GM21786 (cell line): Measurements from ENCODE around the gene SPP2.

Experiments
- ATAC-seq: cut with Tn5 transposase; IDR thresholded peaks from one replicate; pipeline ENCODE4 v1.9.1; 2021; ENCODE audit not compliant: unreplicated experiment

SPP2 gene

GRCh38 chr2:234050455-234051135, at the start of gene SPP2:
Gene SPP2 (plus strand): TSS chr2:234050702. CDS start chr2:234050787, 85 bp downstream.
- ATAC-seq = no peak

DNA sequence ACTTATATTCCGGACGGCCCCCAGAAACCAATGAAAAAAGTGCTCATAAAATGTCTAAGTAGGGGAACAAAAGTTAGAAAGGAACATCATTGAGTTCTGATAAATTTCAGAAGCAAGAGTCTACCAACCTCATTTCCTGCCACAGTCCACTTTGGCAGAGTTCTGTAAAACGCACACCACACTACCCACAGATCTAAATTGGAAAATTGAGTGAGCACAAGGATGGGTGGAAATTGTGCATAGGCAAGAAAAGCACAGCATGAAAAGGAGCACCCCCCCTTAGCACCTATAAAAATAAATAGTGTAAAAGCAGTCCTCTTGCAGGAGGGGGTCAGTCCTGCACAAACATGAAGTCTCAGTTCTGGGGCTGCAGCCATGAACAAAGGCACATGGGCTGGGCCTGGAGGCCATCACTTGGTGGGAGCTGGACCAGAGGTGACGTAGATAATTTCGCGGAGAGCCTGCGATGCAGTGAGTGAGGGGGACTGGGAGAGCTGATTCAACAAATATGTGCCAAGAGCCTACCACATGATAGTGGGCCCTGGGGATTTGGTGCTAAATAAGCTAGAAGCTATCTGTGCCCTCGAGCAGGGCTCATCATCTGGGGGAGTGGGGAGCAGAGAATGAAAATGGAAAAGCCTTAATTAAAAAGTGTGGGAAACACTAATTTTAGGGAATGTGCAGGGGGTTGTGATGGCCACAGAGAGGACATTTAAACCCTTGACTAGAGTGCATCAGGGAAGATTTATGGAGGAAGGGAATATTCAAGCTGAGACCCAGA, 48.9 kb upstream of the SPP2 start:
- no peak for ATAC-seq

DNA sequence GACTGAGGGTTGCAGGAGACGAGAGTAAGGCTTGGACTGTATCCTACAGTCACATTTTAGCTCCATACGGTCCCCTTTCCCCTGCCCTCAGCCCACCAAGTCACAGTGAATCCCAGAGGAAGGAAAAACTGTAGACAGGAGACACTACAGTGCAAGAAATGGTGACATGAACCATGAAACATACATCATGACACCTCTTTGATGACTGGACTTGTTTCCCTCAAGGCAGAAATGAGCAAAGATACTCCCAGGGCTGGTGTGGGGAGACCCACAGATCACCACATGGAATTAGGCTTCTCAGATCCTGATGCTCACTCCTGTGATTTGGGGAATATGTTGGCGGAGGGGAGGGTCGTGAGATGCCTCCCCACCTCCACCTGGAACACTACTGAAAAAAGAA, 48.2 kb upstream of the SPP2 start:
- no peak for ATAC-seq

DNA sequence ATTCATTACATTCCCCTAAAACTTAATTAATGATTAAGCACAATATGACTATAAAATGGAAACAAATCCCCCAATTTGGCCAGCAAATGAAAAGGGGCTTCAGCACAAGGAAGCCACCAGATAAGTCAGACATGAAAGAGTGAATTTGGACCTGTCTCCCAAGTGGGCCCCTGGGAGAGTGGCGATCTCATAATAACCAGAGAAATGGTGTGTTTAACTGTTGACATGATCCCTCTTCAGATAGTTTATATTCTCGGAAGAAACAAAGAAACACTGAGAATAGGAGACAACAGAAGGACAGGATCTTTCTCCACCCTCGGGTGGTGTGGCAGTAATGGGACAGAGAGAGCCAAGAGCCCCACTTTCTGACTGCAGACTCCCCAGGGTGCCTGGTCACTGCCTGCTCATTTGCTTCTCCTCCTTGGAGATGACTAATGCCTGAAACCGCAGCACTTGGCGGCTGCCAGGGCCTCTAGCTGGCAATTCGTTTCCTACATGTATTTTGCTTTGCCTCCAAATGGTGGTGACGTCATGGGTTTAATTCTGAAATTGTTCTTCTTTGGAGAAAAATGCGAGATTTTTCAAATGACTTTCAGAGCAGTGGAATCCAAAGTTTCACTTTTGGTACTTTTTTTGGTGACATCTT, 46.4 kb upstream of the SPP2 start:
- no peak for ATAC-seq

GRCh38 chr2:234005126-234005525, 45.4 kb upstream of the SPP2 start:
- ATAC-seq = no peak

GRCh38 chr2:234006501-234006900, 44.0 kb upstream of the SPP2 start:
- no peak for ATAC-seq

- no peak for ATAC-seq
Measured at GRCh38 chr2:234014427-234014826, 36.1 kb upstream of the SPP2 start.

DNA sequence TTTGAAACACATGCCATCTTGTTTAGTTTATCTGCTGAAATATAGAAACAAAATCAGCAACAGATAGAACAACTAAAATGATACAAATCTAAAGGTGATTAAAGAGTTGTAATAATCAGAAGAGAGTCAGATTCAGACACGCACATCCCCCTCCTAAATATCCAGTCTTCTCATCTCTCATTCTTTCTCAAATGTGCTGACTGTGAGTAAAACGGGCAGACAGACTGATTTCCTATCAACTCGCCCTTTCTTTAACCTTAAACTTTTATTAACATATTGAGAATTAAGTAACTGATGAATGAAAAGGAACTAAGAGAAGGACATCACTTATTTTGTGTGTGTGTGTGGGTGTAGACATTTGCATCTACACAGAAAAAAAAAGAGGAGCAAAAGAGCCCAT, 34.6 kb upstream of the SPP2 start:
- no peak for ATAC-seq

GRCh38 chr2:234019896-234020295, 30.6 kb upstream of the SPP2 start:
- ATAC-seq = no peak

- ATAC-seq = no peak
Measured at GRCh38 chr2:234020332-234020731, 30.2 kb upstream of the SPP2 start.

DNA sequence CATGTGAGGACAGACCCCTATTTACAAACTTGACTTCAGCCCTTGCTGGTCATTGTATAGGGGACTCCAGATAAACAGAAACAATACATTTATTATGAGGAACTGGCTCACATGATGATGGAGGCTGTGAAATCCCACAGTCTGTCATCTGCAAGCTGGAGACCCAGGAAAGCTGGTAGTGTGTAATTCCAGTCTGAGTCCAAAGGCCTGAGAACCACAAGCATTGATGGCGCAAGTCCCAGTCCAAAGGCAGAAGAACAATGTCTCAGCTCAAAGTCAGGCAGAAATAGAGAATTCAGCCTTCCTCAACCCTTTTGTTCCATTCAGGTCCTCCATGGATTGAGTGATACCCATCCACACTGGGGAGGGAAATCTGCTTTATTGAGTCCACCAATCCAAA, 28.1 kb upstream of the SPP2 start:
- ATAC-seq = no peak

GRCh38 chr2:234024304-234024703, 26.2 kb upstream of the SPP2 start:
- ATAC-seq = no peak

DNA sequence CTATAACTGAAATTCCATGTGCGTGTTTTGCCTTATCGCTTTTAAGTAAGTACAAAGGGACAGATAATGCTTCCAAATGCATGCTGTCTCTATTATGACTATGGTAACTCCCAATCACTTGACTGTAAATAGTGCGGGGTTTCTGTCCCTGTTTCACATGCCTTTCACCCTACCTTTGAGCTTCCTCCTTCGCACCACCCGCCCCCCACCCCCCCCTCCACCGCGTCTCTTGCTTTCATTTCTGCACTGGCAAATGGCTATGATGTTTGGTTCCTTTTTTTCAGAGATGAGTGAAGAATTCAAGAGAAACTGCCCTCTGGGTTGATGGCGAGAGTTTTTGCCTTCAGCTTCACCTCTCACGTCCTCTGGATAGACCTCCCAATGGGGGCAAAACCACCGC, 25.0 kb upstream of the SPP2 start:
- no peak for ATAC-seq

GRCh38 chr2:234025891-234026401, 24.6 kb upstream of the SPP2 start:
- ATAC-seq = no peak

DNA sequence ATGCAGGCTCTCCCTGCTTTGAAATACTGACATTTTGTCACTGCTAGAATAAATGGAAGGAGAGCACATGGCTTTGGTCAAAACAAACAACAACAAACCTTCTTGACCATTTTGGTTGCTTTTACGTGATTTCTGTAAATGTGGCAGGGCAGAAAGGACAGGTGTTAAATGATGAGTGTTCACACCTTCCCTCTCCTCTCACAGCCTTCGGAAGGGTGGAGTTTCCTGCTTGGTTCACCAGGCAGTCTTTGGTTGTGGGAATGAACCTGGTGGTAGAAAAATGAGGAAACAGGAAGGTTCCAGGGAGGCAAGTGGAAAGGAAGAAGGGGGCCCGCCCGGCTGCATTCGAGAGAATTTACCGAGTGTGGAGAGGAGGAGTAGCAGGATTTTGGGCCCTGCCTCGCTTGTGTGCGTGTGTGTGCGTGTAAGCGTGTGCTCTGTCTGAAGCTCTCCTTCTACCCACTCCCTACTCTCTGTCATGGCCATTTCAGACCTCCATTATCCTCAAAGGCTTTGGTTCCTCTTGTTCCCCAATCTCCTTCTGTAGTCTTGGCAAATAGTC, 23.7 kb upstream of the SPP2 start:
- no peak for ATAC-seq

- ATAC-seq = no peak
Measured at GRCh38 chr2:234027641-234028040, 22.9 kb upstream of the SPP2 start.

DNA sequence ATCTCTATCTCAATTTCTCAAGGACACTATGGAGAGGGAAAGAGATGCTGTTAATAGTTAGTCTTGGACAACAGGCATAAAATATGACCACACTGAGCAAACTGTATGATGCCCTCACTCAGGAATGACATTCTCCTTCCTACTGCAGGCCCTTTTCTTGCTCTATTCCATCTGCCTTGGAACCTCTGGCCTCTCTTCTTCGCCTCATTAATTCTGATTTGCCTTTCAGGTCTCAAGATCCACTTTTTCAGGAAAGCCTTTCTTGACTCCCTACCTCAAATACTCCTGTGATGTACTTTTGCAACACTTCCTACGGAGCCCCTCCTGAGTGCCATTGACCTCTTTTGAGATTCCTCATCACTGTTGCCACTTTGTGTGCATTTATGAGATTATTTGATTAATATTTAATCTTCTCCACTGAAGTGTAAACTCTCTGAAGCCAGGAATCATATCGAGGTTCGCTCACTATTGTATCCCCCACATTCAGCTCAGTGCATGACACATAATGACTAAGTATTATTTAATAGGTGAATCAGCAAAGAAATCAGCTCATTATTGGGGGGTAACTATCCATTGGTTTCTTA, 21.3 kb upstream of the SPP2 start:
- no peak for ATAC-seq

GRCh38 chr2:234031207-234031606, 19.3 kb upstream of the SPP2 start:
- no peak for ATAC-seq

DNA sequence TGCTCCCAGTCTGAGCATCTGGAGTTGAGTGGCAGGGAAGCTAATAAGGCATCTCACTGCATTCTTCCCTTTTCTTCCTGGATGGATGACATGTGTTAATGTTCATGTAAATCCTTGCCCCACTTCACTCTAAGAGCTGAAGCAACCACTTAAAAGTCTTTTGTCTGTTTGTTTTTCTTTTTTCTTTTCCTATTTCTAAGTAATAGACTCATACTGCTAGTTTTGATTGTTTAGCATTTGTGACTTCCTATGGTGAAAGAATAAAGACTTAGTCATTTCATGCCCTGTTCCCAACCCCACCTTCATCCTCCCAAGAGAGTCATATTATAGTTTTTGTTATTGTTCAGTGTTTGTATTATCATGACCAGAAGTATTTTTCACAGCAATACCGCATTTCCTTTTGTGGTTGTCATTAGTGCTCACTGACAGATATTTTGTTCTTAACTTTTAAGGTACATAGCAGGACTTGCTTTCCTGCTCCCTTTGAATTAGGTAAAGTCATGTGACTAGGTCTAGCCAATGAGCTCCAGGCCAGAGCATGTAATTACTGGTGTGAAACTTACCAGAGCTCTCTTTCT, 18.1 kb upstream of the SPP2 start:
- no peak for ATAC-seq

DNA sequence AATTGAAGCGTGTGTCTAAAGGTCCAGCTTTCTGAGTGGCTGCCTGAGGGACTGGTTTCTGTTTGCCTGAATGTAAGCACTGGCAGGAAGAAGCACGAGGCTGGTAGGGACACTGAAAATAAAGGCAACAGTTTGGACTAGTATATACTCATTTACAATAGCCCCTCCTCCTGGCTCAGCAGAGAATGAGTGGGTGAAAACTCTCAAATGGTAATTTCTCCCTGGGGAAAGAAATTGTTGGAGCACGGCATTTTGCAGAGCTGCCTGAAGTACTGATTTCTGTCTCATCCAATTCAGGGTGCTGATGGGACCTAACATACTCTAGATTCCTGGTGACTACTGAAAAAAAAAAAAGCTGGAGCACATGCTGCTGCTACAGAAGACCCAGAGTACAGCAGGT, 17.3 kb upstream of the SPP2 start:
- no peak for ATAC-seq

DNA sequence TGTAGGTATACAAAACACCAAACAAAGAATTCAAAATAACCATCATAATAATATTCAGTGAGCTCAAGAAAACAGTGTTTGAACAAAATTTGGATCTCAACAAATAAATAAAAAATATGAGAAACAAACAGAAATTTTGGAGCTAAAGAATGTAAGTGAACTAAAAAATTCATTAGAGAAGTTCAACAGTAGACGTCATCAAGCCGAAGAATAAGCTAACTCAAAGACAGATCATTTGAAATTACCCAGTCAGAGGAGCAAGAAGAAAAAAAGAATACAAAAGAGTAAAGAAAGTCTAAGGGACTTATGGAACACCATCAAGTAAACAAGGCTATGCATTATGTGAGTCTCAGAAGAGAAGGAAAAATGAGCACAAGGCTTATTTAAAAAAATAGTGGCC, 16.6 kb upstream of the SPP2 start:
- ATAC-seq = no peak
